Endothelial cell of umbilical vein (primary cell): Measurements from ENCODE around the gene POLR3B. TPM values are rescaled to one million over a fixed set of nuclear protein-coding genes. Genes with fewer than 3 reads are reported as not detected.

Source experiments
- BruUV-seq: library from RNA; stranded (reverse); fragments of 400-500 nt; replicated peaks from 2 replicates; lab custom pipeline; 2021; lab: Mats Ljungman, UMichigan
- CTCF ChIA-PET: fragments of 300-600, 350-600 bp; sonication (Branson Sonifier 250); formaldehyde crosslinking; loops from one replicate; lab custom pipeline; 2021; ENCODE audit warnings: antibody characterized with exemption, inconsistent platforms; lab: Charles Lee
- POLR2A ChIA-PET: fragments of 300-600, 350-600 bp; sonication (Branson Sonifier 250); formaldehyde crosslinking; loops from one replicate; lab custom pipeline; 2021; ENCODE audit warnings: antibody characterized with exemption, inconsistent platforms; lab: Charles Lee
- DNase-seq: peaks from one replicate; pipeline ENCODE4 v3.0.0-alpha.2; 2011; ENCODE audit warnings: low read depth, low spot score
- FAIRE-seq: peaks from 2 replicates; lab custom pipeline; 2011; peaks lifted over from hg19 to GRCh38; lab: Jason Lieb, UNC
- H2AFZ ChIP-seq: 2 replicates; pipeline ENCODE4 v1.6.0; 2012; ENCODE audit warnings: low read depth, low read length, control low read depth, inconsistent platforms
- H3K27ac ChIP-seq: 2 replicates; pipeline ENCODE4 v1.5.1; 2011; ENCODE audit warnings: low read depth, mild to moderate bottlenecking, control low read depth, low read length, moderate library complexity; ENCODE audit not compliant: insufficient read depth
- H3K27me3 ChIP-seq, 2 experiments: 2 replicates each; pipeline versions ENCODE4 v1.6.0 to v1.6.1; 2011; ENCODE audit warnings: low read length in 2 of 2, mixed read lengths in 1 of 2; ENCODE audit not compliant: control insufficient read depth in 2 of 2, insufficient read depth in 2 of 2
- H3K36me3 ChIP-seq, 2 experiments: 2 replicates in 1 of 2; 3 replicates in 1 of 2; pipeline ENCODE4 v1.5.1; 2011; ENCODE audit warnings: low read length in 2 of 2, mild to moderate bottlenecking in 1 of 2, moderate library complexity in 1 of 2; ENCODE audit not compliant: control insufficient read depth in 2 of 2, insufficient read depth in 2 of 2; ENCODE audit errors: extremely low read depth in 1 of 2
- H3K4me1 ChIP-seq: 3 replicates; pipeline ENCODE4 v1.5.1; 2011; ENCODE audit warnings: mild to moderate bottlenecking, low read length; ENCODE audit not compliant: control insufficient read depth, insufficient read depth; ENCODE audit errors: extremely low read depth
- H3K4me2 ChIP-seq: 2 replicates; pipeline ENCODE4 v1.6.1; 2011; ENCODE audit warnings: low read length, control low read depth, mixed read lengths; ENCODE audit not compliant: insufficient read depth
- H3K4me3 ChIP-seq, 3 experiments: fragments of 200-600 bp in 1 of 3; sonication (generic), shearing (Covaris generic) in 1 of 3; replicated peaks in 1 of 3; 2 replicates each; pipeline ENCODE4 v1.5.1; 2011 to 2016; ENCODE audit warnings: control low read depth in 3 of 3, low read length in 3 of 3, mild to moderate bottlenecking in 2 of 3, inconsistent platforms in 1 of 3, low read depth in 1 of 3, moderate library complexity in 1 of 3; ENCODE audit not compliant: insufficient read depth in 1 of 3
- H3K79me2 ChIP-seq: 2 replicates; pipeline ENCODE4 v1.6.0; 2012; ENCODE audit warnings: low read length, inconsistent platforms; ENCODE audit not compliant: control insufficient read depth, insufficient read depth
- H3K9ac ChIP-seq: replicated peaks from 2 replicates; pipeline ENCODE3; 2011; ENCODE audit warnings: low read length, control low read depth; ENCODE audit not compliant: insufficient read depth; ENCODE audit errors: extremely low read depth
- H3K9me1 ChIP-seq: replicated peaks from 3 replicates; pipeline ENCODE4 v1.6.0; 2011; ENCODE audit warnings: mild to moderate bottlenecking, low read length; ENCODE audit not compliant: control insufficient read depth, insufficient read depth; ENCODE audit errors: extremely low read depth
- H3K9me3 ChIP-seq: replicated peaks from 2 replicates; pipeline ENCODE4 v1.5.1; 2012; ENCODE audit warnings: low read length, inconsistent platforms; ENCODE audit not compliant: control insufficient read depth, insufficient read depth
- H4K20me1 ChIP-seq: replicated peaks from 2 replicates; pipeline ENCODE3; 2011; ENCODE audit warnings: mild to moderate bottlenecking, low read length; ENCODE audit not compliant: control insufficient read depth, insufficient read depth; ENCODE audit errors: extremely low read depth
- CTCF ChIP-seq, 2 donors: IDR thresholded peaks; 1 replicate in 1 of 2; 2 replicates in 1 of 2; pipeline ENCODE4 v1.5.1; 2011; ENCODE audit warnings: low read length in 2 of 2, mild to moderate bottlenecking in 2 of 2, moderate library complexity in 2 of 2, control low read depth in 1 of 2, inconsistent platforms in 1 of 2, low read depth in 1 of 2; ENCODE audit not compliant: insufficient read depth in 1 of 2; ENCODE audit errors: extremely low read depth in 1 of 2
- EZH2 ChIP-seq: IDR thresholded peaks from 2 replicates; pipeline ENCODE4 v1.6.1; 2012; ENCODE audit warnings: borderline replicate concordance, low read depth, mild to moderate bottlenecking, moderate library complexity, low read length, inconsistent platforms; ENCODE audit not compliant: severe bottlenecking
- FOS ChIP-seq: IDR thresholded peaks from 2 replicates; pipeline ENCODE4 v1.6.1; 2011; ENCODE audit warnings: mild to moderate bottlenecking, low read length, moderate library complexity, borderline replicate concordance; ENCODE audit not compliant: insufficient read depth
- GATA2 ChIP-seq: IDR thresholded peaks from 2 replicates; pipeline ENCODE4 v1.7.0; 2011; ENCODE audit warnings: low read depth, mild to moderate bottlenecking, moderate library complexity, mixed read lengths, low read length; ENCODE audit not compliant: insufficient read length, insufficient read depth
- JUN ChIP-seq: IDR thresholded peaks from 2 replicates; pipeline ENCODE4 v1.6.1; 2011; ENCODE audit warnings: borderline replicate concordance, low read depth; ENCODE audit not compliant: insufficient read length, insufficient read depth
- MAX ChIP-seq: IDR thresholded peaks from 2 replicates; pipeline ENCODE4 v1.6.1; 2011; ENCODE audit not compliant: insufficient read depth, insufficient read length
- MYC ChIP-seq: IDR thresholded peaks from one replicate; pipeline ENCODE4 v1.6.1; 2011; ENCODE audit warnings: mild to moderate bottlenecking, low read depth, low read length
- POLR2A ChIP-seq: IDR thresholded peaks from 2 replicates; pipeline ENCODE4 v1.6.1; 2012; ENCODE audit warnings: low read depth, mild to moderate bottlenecking, control low read depth, low read length
- POLR2AphosphoS5 ChIP-seq: IDR thresholded peaks from 2 replicates; pipeline ENCODE4 v1.6.1; 2012; ENCODE audit warnings: low read depth, mild to moderate bottlenecking, control low read depth, low read length, moderate library complexity; ENCODE audit not compliant: insufficient read depth
- dilution Hi-C: fragments of 300-500 bp; cut with MboI; formaldehyde crosslinking; loops from one replicate; pipeline ENCODE4 v1.15.0; 2019; ENCODE audit warnings: low sequenced_read_pairs; ENCODE audit not compliant: extremely low pct_ligation_motif_present
- intact Hi-C: fragments of 100-400 bp; cut with micrococcal nuclease; formaldehyde crosslinking; loops from one replicate; pipeline ENCODE4 v1.10.0; 2022
- polyA plus RNA-seq, 4 experiments: library from polyadenylated mRNA; depleted of rRNA in 3 of 4; stranded (reverse) in 3 of 4; unstranded in 1 of 4; fragments of >200 nt; gene quantifications; 2 replicates each; pipeline versions ENCODE4 v1.2.1 to v1.2.3, GENCODE V29; 2011 to 2012; ENCODE audit warnings: missing spikeins in 1 of 4
- total RNA-seq: library from RNA; stranded (reverse); gene quantifications from 2 replicates; pipeline ENCODE4 v1.2.3, GENCODE V29; 2021

Gene POLR3B
- total and polyA plus RNA-seq, 2 donors (not counting 3 experiments of a cell fraction or from before 2014, with no cell fraction given), result 6.0 to 12.3 TPM

- Histone ChIP-seq H2AFZ (no peak overlapping the region), H3K36me3 (peaks cover 2% of the 10 kb centered on the region in 2 experiments), H3K9ac (no peak overlapping the region), H3K9me3 (no peaks in the 10 kb centered on the region), H3K9me1 (no peaks in the 10 kb centered on the region), H3K4me3 (no peak overlapping the region), H3K27me3 (no peaks in the 10 kb centered on the region), H4K20me1 (no peaks in the 10 kb centered on the region), H3K4me1 (peaks cover 7% of the 10 kb centered on the region), H3K27ac (no peak overlapping the region), H3K79me2 (peaks cover 25% of the 10 kb centered on the region), H3K4me2 (no peak overlapping the region)
- BruUV-seq, result no TSS peak
- dilution Hi-C loops, result no loop called here
- intact Hi-C loops, result no loop called here
- ChIA-PET CTCF (no interaction called here), POLR2A (no interaction called here)
- no peak for TF ChIP-seq MYC
- TF ChIP-seq MAX, result no peak
- no peak for TF ChIP-seq FOS
- no peak for TF ChIP-seq EZH2
- TF ChIP-seq POLR2A, result no peak
- TF ChIP-seq GATA2, result no peak
- no peak for TF ChIP-seq POLR2AphosphoS5
- DNase-seq, result no peak
- FAIRE-seq, result no peak
Measured at GRCh38 chr12:106362971-106363370, 5.4 kb downstream of the POLR3B start.

- no peak for FAIRE-seq
- CTCF ChIA-PET, result no interaction called here
Measured at GRCh38 chr12:106364261-106364660, 6.7 kb downstream of the POLR3B start.

More at GRCh38 chr12:106364261-106364660, 6.7 kb downstream of the POLR3B start:
- intact Hi-C loops (no loop called here), dilution Hi-C loops (no loop called here)
- no peak overlapping the region for H3K27ac ChIP-seq
- peaks cover 3% of the 10 kb centered on the region for H3K4me1 ChIP-seq
- H3K9me1 ChIP-seq, result no peaks in the 10 kb centered on the region
- H3K27me3 ChIP-seq, result no peaks in the 10 kb centered on the region
- no peak overlapping the region for H3K9ac ChIP-seq
- no peak for DNase-seq
- H3K4me2 ChIP-seq, result no peak overlapping the region
- TF ChIP-seq POLR2AphosphoS5 (no peak), FOS (no peak), POLR2A (no peak), MAX (no peak), MYC (no peak), GATA2 (no peak), EZH2 (no peak), CTCF (IDR thresholded peaks at IDR 0.05; ENCODE audit: extremely low read depth in 1 of 2, insufficient read depth in 1 of 2, low read depth in 1 of 2, low read length in 2 of 2) (no peak), JUN (no peak)
- peaks cover 19% of the 10 kb centered on the region for H3K79me2 ChIP-seq
- H3K4me3 ChIP-seq, result no peak overlapping the region
- no peak overlapping the region for H2AFZ ChIP-seq
- no TSS peak for BruUV-seq
- POLR2A ChIA-PET, result no interaction called here
- peaks cover 2% of the 10 kb centered on the region in 2 experiments for H3K36me3 ChIP-seq
- H4K20me1 ChIP-seq, result no peaks in the 10 kb centered on the region
- H3K9me3 ChIP-seq, result no peaks in the 10 kb centered on the region
